ENCODE results near the gene ABLIM2. TPM values are rescaled to one million over a fixed set of nuclear protein-coding genes. Genes with fewer than 3 reads are reported as not detected.

Gene ABLIM2
- total RNA-seq, 1 donor from 2014 or later: 3.5 TPM

DNA sequence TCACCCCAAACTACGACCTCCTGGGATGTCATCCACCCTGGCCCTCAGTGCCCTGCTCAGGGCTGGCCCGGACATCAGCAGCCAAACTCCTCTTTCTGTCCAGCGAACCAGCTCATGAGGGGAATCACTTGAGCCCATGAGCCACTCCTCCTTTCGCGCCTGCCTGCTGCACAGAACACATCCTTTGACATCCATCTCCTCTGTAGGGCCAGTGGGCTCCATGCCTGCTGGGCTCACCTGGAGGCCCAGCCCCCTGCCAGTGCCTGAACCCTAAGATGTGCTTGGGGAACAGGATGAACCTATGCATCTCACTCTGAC is 43.5 kb downstream of the ABLIM2 start:
- Mint-ChIP-seq H3K27me3 (ENCODE audit: low read depth) (peaks cover 9% of the 10 kb centered on the region), H3K27ac (no peak overlapping the region), H3K36me3 (no peaks in the 10 kb centered on the region), H3K9me3 (no peaks in the 10 kb centered on the region), H3K4me3 (no peak overlapping the region), H3K4me1 (peaks cover 7% of the 10 kb centered on the region)
- TF ChIP-seq, protein P1, sequence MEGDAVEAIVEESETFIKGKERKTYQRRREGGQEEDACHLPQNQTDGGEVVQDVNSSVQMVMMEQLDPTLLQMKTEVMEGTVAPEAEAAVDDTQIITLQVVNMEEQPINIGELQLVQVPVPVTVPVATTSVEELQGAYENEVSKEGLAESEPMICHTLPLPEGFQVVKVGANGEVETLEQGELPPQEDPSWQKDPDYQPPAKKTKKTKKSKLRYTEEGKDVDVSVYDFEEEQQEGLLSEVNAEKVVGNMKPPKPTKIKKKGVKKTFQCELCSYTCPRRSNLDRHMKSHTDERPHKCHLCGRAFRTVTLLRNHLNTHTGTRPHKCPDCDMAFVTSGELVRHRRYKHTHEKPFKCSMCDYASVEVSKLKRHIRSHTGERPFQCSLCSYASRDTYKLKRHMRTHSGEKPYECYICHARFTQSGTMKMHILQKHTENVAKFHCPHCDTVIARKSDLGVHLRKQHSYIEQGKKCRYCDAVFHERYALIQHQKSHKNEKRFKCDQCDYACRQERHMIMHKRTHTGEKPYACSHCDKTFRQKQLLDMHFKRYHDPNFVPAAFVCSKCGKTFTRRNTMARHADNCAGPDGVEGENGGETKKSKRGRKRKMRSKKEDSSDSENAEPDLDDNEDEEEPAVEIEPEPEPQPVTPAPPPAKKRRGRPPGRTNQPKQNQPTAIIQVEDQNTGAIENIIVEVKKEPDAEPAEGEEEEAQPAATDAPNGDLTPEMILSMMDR (IDR thresholded peaks at IDR 0.05; ENCODE audit: unreplicated experiment): no peak
- no peak for DNase-seq (ENCODE audit: low spot score in 2 of 2, unreplicated experiment in 2 of 2)

DNA sequence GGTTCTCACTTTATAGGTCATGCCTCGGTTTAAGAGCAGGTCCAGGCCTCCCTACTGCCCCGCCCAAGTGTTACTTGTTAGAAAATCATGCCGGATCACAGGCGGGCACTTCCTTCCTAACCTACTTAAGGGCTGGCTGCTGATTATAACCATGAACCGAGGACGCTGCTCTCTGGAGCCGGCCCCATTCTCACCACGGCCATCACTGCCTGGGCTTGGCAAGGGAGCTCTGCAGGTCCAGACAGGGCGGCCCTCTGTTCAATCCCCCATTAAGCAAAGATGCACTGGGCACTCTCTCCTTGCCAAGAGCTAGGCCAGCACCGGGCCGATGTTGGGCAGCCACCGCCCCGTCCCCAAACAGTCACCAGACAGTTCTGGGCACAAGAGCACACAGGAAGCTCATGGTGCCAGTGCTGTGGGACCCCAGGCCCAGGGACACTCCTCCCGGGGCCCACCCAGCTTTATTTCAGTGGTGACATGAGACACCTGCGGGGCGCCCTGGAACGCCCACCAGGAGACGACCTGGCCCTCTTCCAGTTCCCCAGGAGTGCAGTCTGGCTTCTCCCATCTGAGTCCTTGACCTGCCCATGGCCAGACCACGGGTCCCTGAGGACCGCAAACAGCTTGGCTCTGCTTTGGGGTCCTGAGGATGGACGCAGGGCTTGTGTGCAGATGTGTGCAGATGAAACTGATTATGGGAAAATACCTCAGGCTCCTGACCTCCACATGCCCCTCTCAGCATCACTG is 44.0 kb downstream of the ABLIM2 start:
- H3K9me3 Mint-ChIP-seq: no peaks in the 10 kb centered on the region
- H3K4me3 Mint-ChIP-seq: no peak overlapping the region
- no peaks in the 10 kb centered on the region for H3K36me3 Mint-ChIP-seq
- H3K27me3 Mint-ChIP-seq (ENCODE audit: low read depth): peaks cover 9% of the 10 kb centered on the region
- peaks cover 10% of the 10 kb centered on the region for H3K4me1 Mint-ChIP-seq
- DNase-seq (ENCODE audit: low spot score in 2 of 2, unreplicated experiment in 2 of 2): no peak
- TF ChIP-seq, protein P1 (IDR thresholded peaks at IDR 0.05; ENCODE audit: unreplicated experiment): no peak
- no peak overlapping the region for H3K27ac Mint-ChIP-seq

DNA sequence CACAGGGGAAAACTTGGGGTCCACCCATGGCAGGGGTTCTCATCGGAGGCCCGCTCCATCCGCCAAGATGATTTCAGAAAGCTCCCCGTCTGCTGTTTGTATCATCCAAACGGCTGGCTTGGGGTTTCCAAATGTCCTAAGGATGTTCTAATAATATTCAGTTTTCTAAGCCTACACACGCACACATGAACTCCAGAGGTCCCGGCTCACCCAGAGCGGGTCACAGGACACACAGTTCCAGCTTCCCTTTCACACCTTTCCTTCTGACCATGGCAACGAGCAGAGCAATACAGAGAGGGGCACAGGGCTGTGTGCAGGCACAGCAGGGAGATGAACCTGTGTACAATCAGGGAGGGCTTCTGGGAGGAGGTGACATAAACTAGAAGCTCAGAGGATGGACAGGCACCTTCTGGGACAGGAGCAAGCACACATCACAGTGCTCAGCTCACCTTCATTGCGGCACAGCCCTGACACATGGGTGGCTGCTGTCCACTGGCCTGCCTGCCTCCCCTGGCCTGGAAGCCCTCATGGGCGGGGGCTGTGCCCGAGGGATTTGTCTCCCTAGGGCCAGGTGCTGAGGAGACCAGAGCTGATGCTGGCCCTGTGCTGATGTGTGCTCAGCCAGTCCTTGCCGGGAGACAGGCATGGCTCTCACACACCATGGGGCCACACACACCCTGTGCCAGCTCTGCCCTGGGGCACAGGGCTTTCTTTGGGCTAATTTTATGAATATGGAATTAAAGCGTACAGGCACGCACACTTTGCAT is 44.8 kb downstream of the ABLIM2 start:
- no peak overlapping the region for H3K27ac Mint-ChIP-seq
- H3K4me1 Mint-ChIP-seq: peaks cover 10% of the 10 kb centered on the region
- no peaks in the 10 kb centered on the region for H3K36me3 Mint-ChIP-seq
- TF ChIP-seq, protein P1 (IDR thresholded peaks at IDR 0.05; ENCODE audit: unreplicated experiment): no peak
- DNase-seq (ENCODE audit: low spot score in 2 of 2, unreplicated experiment in 2 of 2): no peak
- H3K9me3 Mint-ChIP-seq: no peaks in the 10 kb centered on the region
- H3K27me3 Mint-ChIP-seq (ENCODE audit: low read depth): peaks cover 9% of the 10 kb centered on the region
- no peak overlapping the region for H3K4me3 Mint-ChIP-seq

DNA sequence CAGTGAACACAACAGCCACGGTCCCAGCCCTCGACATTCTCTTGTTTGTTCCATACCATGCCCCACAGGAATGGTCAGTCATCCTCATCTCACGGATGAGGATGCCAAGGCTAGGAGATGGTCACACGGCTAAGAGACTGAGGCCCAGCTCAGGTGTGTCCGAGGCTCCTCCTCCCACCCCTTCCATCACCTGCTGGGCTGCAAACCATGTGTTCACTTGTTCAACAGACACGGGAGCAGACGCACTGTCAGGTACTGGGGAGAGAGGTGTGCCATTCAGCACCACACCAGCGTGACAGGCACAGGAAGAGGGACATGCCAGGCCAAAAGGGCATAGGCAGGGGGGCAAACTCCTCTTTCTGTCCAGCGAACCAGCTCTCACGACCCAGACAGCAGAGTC is 45.9 kb downstream of the ABLIM2 start:
- TF ChIP-seq, protein P1 (IDR thresholded peaks at IDR 0.05; ENCODE audit: unreplicated experiment): no peak
- no peaks in the 10 kb centered on the region for H3K9me3 Mint-ChIP-seq
- DNase-seq (ENCODE audit: low spot score in 2 of 2, unreplicated experiment in 2 of 2): no peak
- peaks cover 9% of the 10 kb centered on the region for H3K27me3 Mint-ChIP-seq (ENCODE audit: low read depth)
- H3K36me3 Mint-ChIP-seq: no peaks in the 10 kb centered on the region
- H3K4me3 Mint-ChIP-seq: no peak overlapping the region
- H3K27ac Mint-ChIP-seq: no peak overlapping the region
- H3K4me1 Mint-ChIP-seq: peaks cover 9% of the 10 kb centered on the region

DNA sequence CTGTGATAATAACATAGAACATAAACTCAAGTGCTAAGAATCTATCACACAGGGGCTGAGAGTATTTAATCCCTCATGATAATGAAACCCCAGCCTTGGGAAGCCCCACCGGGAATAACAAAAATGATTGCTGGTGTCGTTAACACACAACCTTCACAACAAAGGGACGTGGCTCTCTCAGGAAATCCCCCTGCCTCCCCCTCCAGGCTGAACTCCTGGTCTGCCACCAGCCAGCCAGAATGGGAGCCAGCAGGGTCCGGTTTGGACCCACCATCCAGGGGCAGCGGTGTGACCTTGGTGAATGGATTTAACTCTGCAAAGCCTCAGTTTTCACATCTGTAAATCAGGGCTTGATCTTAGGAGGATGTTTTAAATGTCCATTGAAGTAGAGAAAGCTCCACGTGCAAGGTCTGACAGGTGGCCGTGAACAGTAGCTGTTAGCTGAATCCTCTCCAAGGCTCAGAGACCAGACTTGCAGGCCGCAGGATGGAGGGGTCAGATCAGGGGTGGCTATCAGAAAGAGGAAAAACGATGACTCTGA is 46.5 kb downstream of the ABLIM2 start:
- no peak overlapping the region for H3K27ac Mint-ChIP-seq
- H3K27me3 Mint-ChIP-seq (ENCODE audit: low read depth): peaks cover 7% of the 10 kb centered on the region
- no peak overlapping the region for H3K4me3 Mint-ChIP-seq
- TF ChIP-seq, protein P1 (IDR thresholded peaks at IDR 0.05; ENCODE audit: unreplicated experiment): no peak
- H3K4me1 Mint-ChIP-seq: peaks cover 6% of the 10 kb centered on the region
- no peak for DNase-seq (ENCODE audit: low spot score in 2 of 2, unreplicated experiment in 2 of 2)
- no peaks in the 10 kb centered on the region for H3K36me3 Mint-ChIP-seq
- H3K9me3 Mint-ChIP-seq: no peaks in the 10 kb centered on the region

Data from mesothelial cell of epicardium (in vitro differentiated cells).